GM12873 (cell line): ENCODE data around the gene SDC3.

Experiments used
- CTCF ChIP-seq: IDR thresholded peaks from 2 replicates; pipeline ENCODE4 v1.5.1; 2012; ENCODE audit warnings: low read depth, mild to moderate bottlenecking, moderate library complexity, low read length, control low read depth; ENCODE audit not compliant: insufficient read depth; ENCODE audit errors: missing control alignments

SDC3 gene

GRCh38 chr1:30889511-30889910 is 19.0 kb downstream of the SDC3 start:
- no peak for TF ChIP-seq CTCF

GRCh38 chr1:30888975-30889374 is 19.6 kb downstream of the SDC3 start:
- TF ChIP-seq CTCF, result no peak

- no peak for TF ChIP-seq CTCF
These were observed 20.2 kb downstream of the SDC3 start for GRCh38 chr1:30888391-30888790.

GRCh38 chr1:30887485-30888315 is 20.9 kb downstream of the SDC3 start:
- TF ChIP-seq CTCF, result no peak

- no peak for TF ChIP-seq CTCF
These were observed 21.7 kb downstream of the SDC3 start for GRCh38 chr1:30886710-30887428.

GRCh38 chr1:30885570-30886522 is 22.7 kb downstream of the SDC3 start:
- TF ChIP-seq CTCF, result no peak
